ENCODE results near the gene COL13A1.

Gene COL13A1

GRCh38 chr10:69809318-69809717, 7.6 kb downstream of the COL13A1 start:
- TF ChIP-seq, protein P1, sequence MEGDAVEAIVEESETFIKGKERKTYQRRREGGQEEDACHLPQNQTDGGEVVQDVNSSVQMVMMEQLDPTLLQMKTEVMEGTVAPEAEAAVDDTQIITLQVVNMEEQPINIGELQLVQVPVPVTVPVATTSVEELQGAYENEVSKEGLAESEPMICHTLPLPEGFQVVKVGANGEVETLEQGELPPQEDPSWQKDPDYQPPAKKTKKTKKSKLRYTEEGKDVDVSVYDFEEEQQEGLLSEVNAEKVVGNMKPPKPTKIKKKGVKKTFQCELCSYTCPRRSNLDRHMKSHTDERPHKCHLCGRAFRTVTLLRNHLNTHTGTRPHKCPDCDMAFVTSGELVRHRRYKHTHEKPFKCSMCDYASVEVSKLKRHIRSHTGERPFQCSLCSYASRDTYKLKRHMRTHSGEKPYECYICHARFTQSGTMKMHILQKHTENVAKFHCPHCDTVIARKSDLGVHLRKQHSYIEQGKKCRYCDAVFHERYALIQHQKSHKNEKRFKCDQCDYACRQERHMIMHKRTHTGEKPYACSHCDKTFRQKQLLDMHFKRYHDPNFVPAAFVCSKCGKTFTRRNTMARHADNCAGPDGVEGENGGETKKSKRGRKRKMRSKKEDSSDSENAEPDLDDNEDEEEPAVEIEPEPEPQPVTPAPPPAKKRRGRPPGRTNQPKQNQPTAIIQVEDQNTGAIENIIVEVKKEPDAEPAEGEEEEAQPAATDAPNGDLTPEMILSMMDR (IDR thresholded peaks at IDR 0.05; ENCODE audit: low read depth, low read length, missing control alignments): no peak
- no peak for DNase-seq (ENCODE audit: low read depth)
- H3K4me3 ChIP-seq (ENCODE audit: low read depth, low read length): no peak overlapping the region

- H3K4me3 ChIP-seq (ENCODE audit: low read depth, low read length): no peak overlapping the region
- DNase-seq (ENCODE audit: low read depth): no peak
- TF ChIP-seq, protein P1 (IDR thresholded peaks at IDR 0.05; ENCODE audit: low read depth, low read length, missing control alignments): no peak
These were observed 8.4 kb downstream of the COL13A1 start for GRCh38 chr10:69810097-69810496.

GRCh38 chr10:69810675-69811397, 9.1 kb downstream of the COL13A1 start:
- DNase-seq (ENCODE audit: low read depth): no peak
- TF ChIP-seq, protein P1 (IDR thresholded peaks at IDR 0.05; ENCODE audit: low read depth, low read length, missing control alignments): no peak
- H3K4me3 ChIP-seq (ENCODE audit: low read depth, low read length): no peak overlapping the region

- TF ChIP-seq, protein P1 (IDR thresholded peaks at IDR 0.05; ENCODE audit: low read depth, low read length, missing control alignments): no peak
- H3K4me3 ChIP-seq (ENCODE audit: low read depth, low read length): no peak overlapping the region
- DNase-seq (ENCODE audit: low read depth): no peak
These were observed 11.9 kb downstream of the COL13A1 start for GRCh38 chr10:69813632-69814031.

GRCh38 chr10:69814251-69814650, 12.5 kb downstream of the COL13A1 start:
- no peak overlapping the region for H3K4me3 ChIP-seq (ENCODE audit: low read depth, low read length)
- DNase-seq (ENCODE audit: low read depth): no peak
- TF ChIP-seq, protein P1 (IDR thresholded peaks at IDR 0.05; ENCODE audit: low read depth, low read length, missing control alignments): no peak

DNA sequence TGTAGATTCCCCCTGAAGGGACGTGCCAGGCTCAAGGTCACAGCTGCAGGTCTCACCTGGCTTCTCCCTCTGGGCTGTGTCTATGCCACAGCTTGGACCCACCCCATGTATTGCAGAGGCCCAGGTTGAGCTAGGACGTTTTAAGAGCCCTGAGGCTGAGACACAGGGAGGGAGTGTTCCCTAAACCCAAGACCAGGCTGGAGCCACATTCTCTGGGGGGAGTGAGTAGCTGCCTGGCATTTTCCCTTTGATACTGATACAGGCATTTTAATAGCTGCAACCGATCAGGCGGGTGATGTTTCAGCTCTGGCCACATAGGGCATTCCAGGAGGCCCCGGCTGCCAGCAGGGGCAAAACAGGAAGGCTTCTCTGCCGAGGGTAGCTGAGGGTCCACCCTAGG, 13.4 kb downstream of the COL13A1 start:
- no peak for DNase-seq (ENCODE audit: low read depth)
- no peak overlapping the region for H3K4me3 ChIP-seq (ENCODE audit: low read depth, low read length)
- TF ChIP-seq, protein P1 (IDR thresholded peaks at IDR 0.05; ENCODE audit: low read depth, low read length, missing control alignments): no peak

DNA sequence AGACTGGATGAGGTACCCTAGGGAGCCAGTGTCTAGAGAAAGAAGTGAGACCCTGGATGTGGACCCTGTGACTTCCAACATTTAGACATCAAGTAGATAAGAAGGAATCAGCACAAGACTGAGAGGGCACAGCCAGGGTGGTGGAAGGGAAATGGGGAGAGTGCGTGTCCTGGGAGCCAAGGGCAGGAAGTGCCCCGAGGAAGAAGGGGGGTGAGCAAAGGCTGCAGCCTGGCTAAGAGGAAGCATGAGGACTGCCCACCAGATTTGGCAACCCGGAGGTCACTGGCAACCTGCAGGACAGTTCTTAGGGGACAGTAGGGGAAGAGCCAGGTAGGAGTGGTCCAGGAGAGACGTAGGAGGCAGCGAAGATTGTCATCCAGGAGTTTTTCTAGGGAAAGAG, 14.8 kb downstream of the COL13A1 start:
- no peak overlapping the region for H3K4me3 ChIP-seq (ENCODE audit: low read depth, low read length)
- DNase-seq (ENCODE audit: low read depth): no peak
- TF ChIP-seq, protein P1 (IDR thresholded peaks at IDR 0.05; ENCODE audit: low read depth, low read length, missing control alignments): no peak

All from GM12864 (cell line).